ENCODE measurements around the gene MAFF.

Gene MAFF

DNA sequence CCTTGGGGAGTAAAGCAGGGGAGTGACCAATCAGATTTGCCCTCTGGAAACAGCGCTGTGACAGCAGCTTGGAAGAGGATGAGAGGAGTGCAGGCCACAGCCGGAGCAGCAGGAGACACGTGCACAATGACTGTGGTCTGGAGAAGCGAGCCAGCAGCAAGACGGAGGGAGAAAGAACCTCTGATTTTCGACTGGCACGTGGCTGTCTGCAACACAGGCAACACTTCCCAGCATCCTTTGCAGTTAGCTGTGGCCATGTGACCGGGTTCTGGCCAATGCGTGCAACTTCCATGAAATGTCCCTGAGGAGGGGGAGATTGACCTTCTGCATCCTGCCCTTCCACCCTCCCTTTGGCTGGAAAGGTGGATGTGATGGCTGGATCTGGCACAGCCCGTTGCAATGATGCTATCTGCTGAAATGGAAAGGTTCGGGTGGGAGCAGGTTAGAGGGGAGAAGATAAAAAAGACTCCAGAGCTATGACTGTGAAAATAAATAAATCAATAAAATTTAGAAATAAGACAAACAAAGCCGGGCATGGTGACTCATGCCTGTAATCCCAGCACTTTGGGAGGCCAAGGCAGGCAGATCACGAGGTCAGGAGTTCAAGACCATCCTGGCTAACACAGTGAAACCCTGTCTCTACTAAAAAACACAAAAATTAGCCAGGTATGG, 35.7 kb upstream of the MAFF start:
- H3K4me3 ChIP-seq (replicated peaks; ENCODE audit: insufficient read depth, low read length): no peak overlapping the region
- TF ChIP-seq SPI1 (IDR thresholded peaks at IDR 0.05; ENCODE audit: borderline replicate concordance, low read depth): no peak
- no peak for TF ChIP-seq GABPA (IDR thresholded peaks at IDR 0.05; ENCODE audit: low read depth)
- TF ChIP-seq, protein P1, sequence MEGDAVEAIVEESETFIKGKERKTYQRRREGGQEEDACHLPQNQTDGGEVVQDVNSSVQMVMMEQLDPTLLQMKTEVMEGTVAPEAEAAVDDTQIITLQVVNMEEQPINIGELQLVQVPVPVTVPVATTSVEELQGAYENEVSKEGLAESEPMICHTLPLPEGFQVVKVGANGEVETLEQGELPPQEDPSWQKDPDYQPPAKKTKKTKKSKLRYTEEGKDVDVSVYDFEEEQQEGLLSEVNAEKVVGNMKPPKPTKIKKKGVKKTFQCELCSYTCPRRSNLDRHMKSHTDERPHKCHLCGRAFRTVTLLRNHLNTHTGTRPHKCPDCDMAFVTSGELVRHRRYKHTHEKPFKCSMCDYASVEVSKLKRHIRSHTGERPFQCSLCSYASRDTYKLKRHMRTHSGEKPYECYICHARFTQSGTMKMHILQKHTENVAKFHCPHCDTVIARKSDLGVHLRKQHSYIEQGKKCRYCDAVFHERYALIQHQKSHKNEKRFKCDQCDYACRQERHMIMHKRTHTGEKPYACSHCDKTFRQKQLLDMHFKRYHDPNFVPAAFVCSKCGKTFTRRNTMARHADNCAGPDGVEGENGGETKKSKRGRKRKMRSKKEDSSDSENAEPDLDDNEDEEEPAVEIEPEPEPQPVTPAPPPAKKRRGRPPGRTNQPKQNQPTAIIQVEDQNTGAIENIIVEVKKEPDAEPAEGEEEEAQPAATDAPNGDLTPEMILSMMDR (IDR thresholded peaks at IDR 0.05; ENCODE audit: insufficient read depth, low read length): no peak
- TF ChIP-seq, protein P2, sequence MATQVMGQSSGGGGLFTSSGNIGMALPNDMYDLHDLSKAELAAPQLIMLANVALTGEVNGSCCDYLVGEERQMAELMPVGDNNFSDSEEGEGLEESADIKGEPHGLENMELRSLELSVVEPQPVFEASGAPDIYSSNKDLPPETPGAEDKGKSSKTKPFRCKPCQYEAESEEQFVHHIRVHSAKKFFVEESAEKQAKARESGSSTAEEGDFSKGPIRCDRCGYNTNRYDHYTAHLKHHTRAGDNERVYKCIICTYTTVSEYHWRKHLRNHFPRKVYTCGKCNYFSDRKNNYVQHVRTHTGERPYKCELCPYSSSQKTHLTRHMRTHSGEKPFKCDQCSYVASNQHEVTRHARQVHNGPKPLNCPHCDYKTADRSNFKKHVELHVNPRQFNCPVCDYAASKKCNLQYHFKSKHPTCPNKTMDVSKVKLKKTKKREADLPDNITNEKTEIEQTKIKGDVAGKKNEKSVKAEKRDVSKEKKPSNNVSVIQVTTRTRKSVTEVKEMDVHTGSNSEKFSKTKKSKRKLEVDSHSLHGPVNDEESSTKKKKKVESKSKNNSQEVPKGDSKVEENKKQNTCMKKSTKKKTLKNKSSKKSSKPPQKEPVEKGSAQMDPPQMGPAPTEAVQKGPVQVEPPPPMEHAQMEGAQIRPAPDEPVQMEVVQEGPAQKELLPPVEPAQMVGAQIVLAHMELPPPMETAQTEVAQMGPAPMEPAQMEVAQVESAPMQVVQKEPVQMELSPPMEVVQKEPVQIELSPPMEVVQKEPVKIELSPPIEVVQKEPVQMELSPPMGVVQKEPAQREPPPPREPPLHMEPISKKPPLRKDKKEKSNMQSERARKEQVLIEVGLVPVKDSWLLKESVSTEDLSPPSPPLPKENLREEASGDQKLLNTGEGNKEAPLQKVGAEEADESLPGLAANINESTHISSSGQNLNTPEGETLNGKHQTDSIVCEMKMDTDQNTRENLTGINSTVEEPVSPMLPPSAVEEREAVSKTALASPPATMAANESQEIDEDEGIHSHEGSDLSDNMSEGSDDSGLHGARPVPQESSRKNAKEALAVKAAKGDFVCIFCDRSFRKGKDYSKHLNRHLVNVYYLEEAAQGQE (IDR thresholded peaks at IDR 0.05; ENCODE audit: insufficient replicate concordance, low read depth): no peak
- TF ChIP-seq POLR2AphosphoS5 (IDR thresholded peaks at IDR 0.05; ENCODE audit: low read depth): no peak
- no peaks in the 10 kb centered on the region for H3K27me3 ChIP-seq (ENCODE audit: insufficient read depth, poor library complexity, severe bottlenecking)
- no peak overlapping the region for H3K27ac ChIP-seq (replicated peaks)
- DNase-seq (ENCODE audit: low read depth in 1 of 2, low spot score in 1 of 2): no peak

DNA sequence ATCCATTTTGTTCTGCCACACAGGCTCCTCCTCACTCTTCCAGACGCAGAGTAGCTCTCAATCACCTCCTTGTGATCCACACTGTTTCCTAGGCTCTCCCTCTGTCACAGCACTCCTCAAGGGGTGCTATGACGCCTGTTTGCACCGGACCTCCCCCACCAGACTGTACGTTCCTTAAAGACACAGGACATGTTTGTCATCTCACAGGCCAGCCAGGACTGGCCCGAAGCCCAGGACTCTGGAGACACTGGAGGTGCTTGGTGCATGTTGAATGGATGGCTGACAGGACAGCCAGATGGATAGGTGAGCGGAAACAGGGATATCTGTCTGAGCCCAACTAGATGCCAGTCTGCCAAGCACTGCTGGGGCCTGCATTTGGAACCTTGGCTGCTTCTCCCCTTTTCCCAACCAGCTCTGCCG, 33.8 kb upstream of the MAFF start:
- no peak overlapping the region for H3K4me3 ChIP-seq (replicated peaks; ENCODE audit: insufficient read depth, low read length)
- no peaks in the 10 kb centered on the region for H3K27me3 ChIP-seq (ENCODE audit: insufficient read depth, poor library complexity, severe bottlenecking)
- H3K27ac ChIP-seq (replicated peaks): no peak overlapping the region
- DNase-seq (ENCODE audit: low read depth in 1 of 2, low spot score in 1 of 2): no peak
- TF ChIP-seq GABPA (IDR thresholded peaks at IDR 0.05; ENCODE audit: low read depth): no peak
- TF ChIP-seq, protein P2 (IDR thresholded peaks at IDR 0.05; ENCODE audit: insufficient replicate concordance, low read depth): no peak
- TF ChIP-seq, protein P1 (IDR thresholded peaks at IDR 0.05; ENCODE audit: insufficient read depth, low read length): no peak
- TF ChIP-seq POLR2AphosphoS5 (IDR thresholded peaks at IDR 0.05; ENCODE audit: low read depth): no peak
- no peak for TF ChIP-seq SPI1 (IDR thresholded peaks at IDR 0.05; ENCODE audit: borderline replicate concordance, low read depth)

DNA sequence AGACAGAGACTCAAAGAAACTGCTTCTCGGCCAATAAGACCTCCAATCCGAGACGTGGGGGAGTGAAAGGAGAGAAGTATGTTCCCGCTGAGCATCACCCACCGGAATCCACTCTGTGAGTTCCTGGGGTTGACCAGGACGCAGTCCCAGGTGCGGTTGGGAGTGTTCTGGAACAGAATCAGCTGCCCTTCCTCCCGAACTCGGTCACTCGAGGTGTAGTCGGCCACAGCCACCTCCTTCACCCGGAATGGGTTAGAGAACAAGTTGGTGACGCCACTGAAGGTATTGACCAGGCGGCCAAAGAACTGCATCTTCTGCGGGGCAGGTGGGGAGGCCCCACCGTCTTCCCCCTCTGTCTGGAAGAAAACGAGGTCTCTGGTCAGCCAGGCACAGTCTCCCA, 32.7 kb upstream of the MAFF start:
- TF ChIP-seq, protein P2 (IDR thresholded peaks at IDR 0.05; ENCODE audit: insufficient replicate concordance, low read depth): no peak
- TF ChIP-seq SPI1 (IDR thresholded peaks at IDR 0.05; ENCODE audit: borderline replicate concordance, low read depth) (no peak), POLR2AphosphoS5 (IDR thresholded peaks at IDR 0.05; ENCODE audit: low read depth) (no peak), GABPA (IDR thresholded peaks at IDR 0.05; ENCODE audit: low read depth) (no peak)
- no peak for DNase-seq (ENCODE audit: low read depth in 1 of 2, low spot score in 1 of 2)
- H3K27me3 ChIP-seq (ENCODE audit: insufficient read depth, poor library complexity, severe bottlenecking): no peaks in the 10 kb centered on the region
- H3K4me3 ChIP-seq (replicated peaks; ENCODE audit: insufficient read depth, low read length): no peak overlapping the region
- H3K27ac ChIP-seq (replicated peaks): no peak overlapping the region
